Transverse colon (tissue), 4 donors: ENCODE results near the gene SLIT3.

ENCODE experiments used
- CTCF ChIP-seq, 5 experiments: fragments of 200-600 bp in 3 of 5; fragments of 450-650 bp in 2 of 5; sonication (generic) in 3 of 5; IDR thresholded peaks; 1 replicate in 2 of 5; 2 replicates in 3 of 5; pipeline ENCODE4 v1.5.1; 2016 to 2017; ENCODE audit warnings: antibody characterized with exemption in 5 of 5, inconsistent platforms in 3 of 5, mild to moderate bottlenecking in 2 of 5, moderate library complexity in 1 of 5
- POLR2A ChIP-seq: fragments of 450-650 bp; IDR thresholded peaks from one replicate; pipeline ENCODE4 v1.6.1; 2016; ENCODE audit warnings: antibody characterized with exemption, mild to moderate bottlenecking, moderate library complexity
- POLR2AphosphoS5 ChIP-seq, 3 donors: sonication (generic); formaldehyde crosslinking; IDR thresholded peaks; one replicate each; pipeline ENCODE4 v1.6.1; 2016; ENCODE audit warnings: antibody characterized with exemption in 3 of 3

GRCh38 chr5:169097374-169098326 is 203.3 kb downstream of the SLIT3 start:
- TF ChIP-seq POLR2AphosphoS5 (IDR thresholded peaks at IDR 0.05): no peak
- TF ChIP-seq CTCF (IDR thresholded peaks at IDR 0.05): no peak
- no peak for TF ChIP-seq POLR2A
